Stimulated activated CD8-positive, alpha-beta memory T cell treated with anti-CD3 and anti-CD28 coated beads, Interleukin-7, amount 100 ng/mL, for 24 hours (primary cell): Measurements from ENCODE around the gene MAD1L1.
"Not testable (repeated sequence)": the region's sequence is repeated elsewhere in the genome, so short reads cannot be mapped to it uniquely, and the experiment has no call there.

Experiments used
- DNase-seq: peaks from one replicate; pipeline ENCODE4 v3.0.0-alpha.2; 2020; ENCODE audit warnings: low read depth

MAD1L1 gene

DNA sequence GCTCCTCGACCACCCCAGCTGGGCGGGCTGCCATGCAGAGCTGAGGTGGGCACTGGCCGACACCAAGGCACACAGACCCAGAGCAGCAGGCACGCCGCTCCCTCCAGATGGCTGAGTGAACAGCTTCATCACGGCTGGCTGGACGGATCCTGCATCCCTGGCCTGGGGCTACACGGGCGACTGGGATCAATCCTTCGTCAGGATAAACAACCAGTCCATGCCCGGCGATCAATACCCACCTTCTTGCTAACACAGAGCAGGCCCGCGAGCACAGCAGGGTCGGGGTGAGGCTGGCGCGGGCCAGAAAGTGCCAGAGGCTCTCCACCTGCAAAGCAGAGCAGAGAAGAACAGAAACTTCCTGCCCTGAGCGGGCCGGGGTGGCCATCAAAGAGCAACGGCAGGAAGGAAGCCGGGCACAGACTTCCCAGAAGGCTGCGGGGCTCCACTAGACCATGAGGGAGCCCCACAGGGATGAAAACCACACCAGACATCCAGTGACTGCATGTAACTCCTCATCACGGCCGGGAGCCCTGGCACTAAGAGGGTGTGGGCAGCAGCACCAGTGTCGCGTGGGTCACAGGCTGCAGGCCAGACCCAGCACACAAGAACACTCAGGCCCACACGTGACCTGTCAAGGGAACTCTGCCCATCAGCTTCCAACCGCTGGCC, 166.4 kb downstream of the MAD1L1 start:
- no peak for DNase-seq

- DNase-seq: no peak
Observed at GRCh38 chr7:2065528-2065927, 167.2 kb downstream of the MAD1L1 start.

- no peak for DNase-seq
Observed at GRCh38 chr7:2063563-2064260, 169.0 kb downstream of the MAD1L1 start.

DNA sequence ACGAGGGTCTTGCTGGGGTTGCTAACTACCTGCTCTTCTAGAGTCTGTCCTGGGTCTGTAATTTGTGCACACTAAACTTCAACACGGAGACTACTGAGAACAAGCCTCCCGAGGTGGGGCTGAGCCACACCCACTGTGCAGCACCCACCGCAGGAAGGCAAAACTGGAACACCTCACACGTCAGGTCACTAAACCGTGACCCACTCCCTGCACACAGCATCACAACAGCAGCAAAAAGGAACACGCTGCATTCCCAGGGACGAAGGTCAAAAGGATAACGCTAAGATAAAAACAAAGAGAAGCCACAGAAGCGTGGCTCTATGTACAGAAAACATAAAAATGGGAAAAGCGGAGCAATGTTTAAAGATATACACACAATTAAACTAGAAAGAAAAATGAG, 170.1 kb downstream of the MAD1L1 start:
- no peak for DNase-seq

GRCh38 chr7:2060701-2061100, 172.0 kb downstream of the MAD1L1 start:
- DNase-seq: no peak

GRCh38 chr7:2059964-2060700, 172.6 kb downstream of the MAD1L1 start:
- DNase-seq: no peak

GRCh38 chr7:2058246-2058645, 174.5 kb downstream of the MAD1L1 start:
- DNase-seq: not testable (repeated sequence)

- no peak for DNase-seq
Observed at GRCh38 chr7:2055956-2056355, 176.8 kb downstream of the MAD1L1 start.

GRCh38 chr7:2054927-2055326, 177.8 kb downstream of the MAD1L1 start:
- no peak for DNase-seq

- no peak for DNase-seq
Observed at GRCh38 chr7:2053395-2053794, 179.3 kb downstream of the MAD1L1 start.

- DNase-seq: no peak
Observed at GRCh38 chr7:2052657-2053048, 180.1 kb downstream of the MAD1L1 start.

GRCh38 chr7:2051707-2052656, 180.8 kb downstream of the MAD1L1 start:
- DNase-seq: no peak

- no peak for DNase-seq
Observed at GRCh38 chr7:2050511-2050866, 182.3 kb downstream of the MAD1L1 start.

DNA sequence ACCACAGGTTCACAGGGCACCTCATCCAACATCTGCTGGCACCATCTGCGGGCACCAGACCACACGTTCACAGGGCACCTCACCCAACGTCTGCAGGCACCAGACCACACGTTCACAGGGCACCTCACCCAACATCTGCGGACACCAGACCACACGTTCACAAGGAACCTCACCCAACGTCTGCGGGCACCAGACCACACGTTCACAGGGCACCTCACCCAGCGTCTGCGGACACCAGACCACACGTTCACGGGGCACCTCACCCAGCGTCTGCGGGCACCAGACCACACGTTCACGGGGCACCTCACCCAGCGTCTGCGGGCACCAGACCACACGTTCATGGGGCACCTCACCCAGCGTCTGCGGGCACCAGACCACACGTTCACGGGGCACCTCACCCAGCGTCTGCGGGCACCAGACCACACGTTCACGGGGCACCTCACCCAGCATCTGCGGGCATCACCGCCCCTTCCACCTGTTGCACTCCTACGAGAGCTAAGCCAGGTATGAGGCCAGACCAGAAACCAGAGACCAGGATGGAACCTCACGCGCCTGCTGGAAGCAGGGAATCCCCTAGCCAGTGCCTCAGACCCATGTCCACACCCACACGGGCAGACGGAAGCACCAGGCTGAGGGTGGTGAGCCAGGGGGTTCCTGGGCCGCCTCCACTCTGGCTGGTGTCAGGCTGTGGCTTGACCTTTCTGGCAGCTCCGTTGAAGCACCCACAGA, 182.8 kb downstream of the MAD1L1 start:
- DNase-seq: no peak

DNA sequence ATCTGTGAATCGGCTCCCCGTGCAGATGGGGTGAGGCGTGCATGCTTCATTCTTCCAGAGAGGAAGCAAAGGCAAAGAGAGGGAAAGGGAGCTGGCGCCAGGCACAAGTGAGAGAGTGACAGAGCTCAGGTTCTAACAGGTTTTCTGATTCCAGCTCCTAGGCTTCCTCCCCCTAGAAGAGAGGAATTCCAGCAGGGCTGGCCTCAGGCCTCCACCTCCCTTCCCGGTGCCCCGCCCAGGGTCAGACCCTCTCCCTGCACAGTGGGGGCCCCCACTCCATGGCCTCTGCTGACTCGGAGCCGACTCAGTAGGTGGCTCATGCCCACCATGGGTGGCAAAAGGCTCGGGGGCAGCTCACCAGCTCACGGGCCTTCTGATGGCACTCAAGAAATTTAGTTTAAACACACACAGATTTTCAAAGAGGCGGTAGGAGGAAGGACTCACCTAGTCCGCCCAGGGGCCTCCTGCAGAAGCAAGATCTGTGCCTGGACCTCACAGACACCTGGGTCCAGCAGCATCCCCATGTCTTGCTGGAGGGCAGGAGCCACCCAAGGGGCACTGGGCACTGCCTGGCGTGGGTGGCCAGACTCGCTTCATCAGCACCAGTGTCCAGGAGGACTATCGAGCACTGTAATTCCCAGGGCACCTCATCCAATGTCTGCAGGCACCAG, 183.5 kb downstream of the MAD1L1 start:
- no peak for DNase-seq

DNA sequence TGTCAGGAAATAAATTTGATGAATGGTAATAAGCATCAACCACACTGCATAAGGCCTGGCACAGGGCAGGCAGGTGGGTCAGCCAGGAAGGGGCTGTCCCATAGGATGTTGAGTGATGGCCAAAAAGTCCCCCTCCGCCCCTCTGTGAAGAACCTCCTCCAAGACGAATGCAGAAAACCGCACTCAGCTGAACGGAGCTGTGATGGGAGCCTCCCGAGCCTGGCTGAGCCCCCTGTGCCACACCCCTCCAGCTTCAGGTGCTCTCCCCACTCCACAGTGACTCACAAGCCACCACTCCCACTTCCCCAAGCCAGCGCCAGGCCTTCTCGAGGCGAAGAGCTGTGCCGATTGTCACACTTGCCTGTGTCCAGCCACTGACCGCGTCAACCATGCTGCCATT, 184.2 kb downstream of the MAD1L1 start:
- no peak for DNase-seq

- DNase-seq: no peak
Observed at GRCh38 chr7:2048006-2048405, 184.7 kb downstream of the MAD1L1 start.

GRCh38 chr7:2046581-2047565, 185.9 kb downstream of the MAD1L1 start:
- no peak for DNase-seq

- DNase-seq: no peak
Observed at GRCh38 chr7:2045559-2046405, 187.0 kb downstream of the MAD1L1 start.
